Smooth muscle cell (in vitro differentiated cells): ENCODE data around the gene FGF21. TPM values are rescaled to one million over a fixed set of nuclear protein-coding genes. Genes with fewer than 3 reads are reported as not detected.

ENCODE experiments used
- DNase-seq: peaks from one replicate; lab custom pipeline; 2025; ENCODE audit not compliant: unreplicated experiment; lab: John Stamatoyannopoulos, UW
- H2AFZ ChIP-seq: fragments of 200-600 bp; sonication (generic); 2 replicates; pipeline ENCODE4 v1.6.0; 2016; ENCODE audit warnings: antibody characterized with exemption, low read depth, mild to moderate bottlenecking
- H3F3A ChIP-seq: fragments of 200-600 bp; sonication (generic); 2 replicates; pipeline ENCODE4 v1.6.0; 2017; ENCODE audit warnings: antibody characterized with exemption, low read depth
- H3K27ac ChIP-seq: fragments of 200-600 bp; sonication (generic); 2 replicates; pipeline ENCODE4 v1.5.1; 2016; ENCODE audit warnings: low read depth, mild to moderate bottlenecking
- H3K27me3 ChIP-seq: fragments of 200-600 bp; sonication (generic); 2 replicates; pipeline ENCODE4 v1.6.1; 2016; ENCODE audit warnings: low read depth, mild to moderate bottlenecking
- H3K36me3 ChIP-seq: fragments of 200-600 bp; sonication (generic); 2 replicates; pipeline ENCODE4 v1.5.1; 2016; ENCODE audit warnings: low read depth
- H3K4me1 ChIP-seq: fragments of 200-600 bp; sonication (generic); 2 replicates; pipeline ENCODE4 v1.5.1; 2016; ENCODE audit warnings: low read depth
- H3K4me2 ChIP-seq: fragments of 200-600 bp; sonication (generic); 2 replicates; pipeline ENCODE4 v1.6.0; 2016; ENCODE audit warnings: mild to moderate bottlenecking
- H3K4me3 ChIP-seq: fragments of 200-600 bp; sonication (generic); 2 replicates; pipeline ENCODE4 v1.5.1; 2016; ENCODE audit warnings: mild to moderate bottlenecking
- H3K79me2 ChIP-seq: fragments of 200-600 bp; sonication (generic); 2 replicates; pipeline ENCODE4 v1.6.0; 2016; ENCODE audit warnings: low read depth, mild to moderate bottlenecking
- H3K9ac ChIP-seq: fragments of 200-600 bp; sonication (generic); 2 replicates; pipeline ENCODE4 v1.6.0; 2016; ENCODE audit warnings: low read depth
- H3K9me3 ChIP-seq: fragments of 200-600 bp; sonication (generic); replicated peaks from 2 replicates; pipeline ENCODE4 v1.5.1; 2016; ENCODE audit warnings: low read depth
- H4K20me1 ChIP-seq: fragments of 200-600 bp; sonication (generic); 2 replicates; pipeline ENCODE4 v1.6.0; 2016; ENCODE audit warnings: low read depth
- WGBS: methylation state at CpG from one replicate; pipeline ENCODE4 v1.1.7; 2016; ENCODE audit warnings: low lambda C conversion rate; 5-methylcytosine and 5-hydroxymethylcytosine counted together
- polyA plus RNA-seq: library from polyadenylated mRNA; unstranded; fragments of >200 nt; fragmentation: Nextera tagmentation; extraction: Ambion mirVana; gene quantifications from 2 replicates; pipeline ENCODE4 v1.2.1, GENCODE V29; 2016
- total RNA-seq: library from RNA; depleted of rRNA; stranded (reverse); fragments of >200 nt; gene quantifications from 2 replicates; pipeline ENCODE4 v1.2.3, GENCODE V29; 2014
- TF ChIP-seq, protein P1 (sequence below): fragments of 200-600 bp; sonication (generic); IDR thresholded peaks from 2 replicates; pipeline ENCODE4 v1.5.1; 2017; ENCODE audit warnings: borderline replicate concordance, mild to moderate bottlenecking, antibody characterized with exemption; ENCODE audit not compliant: insufficient read depth, poor library complexity, severe bottlenecking

The FGF21 gene
- total and polyA plus RNA-seq, 2 experiments from 2014 or later, result not detected

DNA sequence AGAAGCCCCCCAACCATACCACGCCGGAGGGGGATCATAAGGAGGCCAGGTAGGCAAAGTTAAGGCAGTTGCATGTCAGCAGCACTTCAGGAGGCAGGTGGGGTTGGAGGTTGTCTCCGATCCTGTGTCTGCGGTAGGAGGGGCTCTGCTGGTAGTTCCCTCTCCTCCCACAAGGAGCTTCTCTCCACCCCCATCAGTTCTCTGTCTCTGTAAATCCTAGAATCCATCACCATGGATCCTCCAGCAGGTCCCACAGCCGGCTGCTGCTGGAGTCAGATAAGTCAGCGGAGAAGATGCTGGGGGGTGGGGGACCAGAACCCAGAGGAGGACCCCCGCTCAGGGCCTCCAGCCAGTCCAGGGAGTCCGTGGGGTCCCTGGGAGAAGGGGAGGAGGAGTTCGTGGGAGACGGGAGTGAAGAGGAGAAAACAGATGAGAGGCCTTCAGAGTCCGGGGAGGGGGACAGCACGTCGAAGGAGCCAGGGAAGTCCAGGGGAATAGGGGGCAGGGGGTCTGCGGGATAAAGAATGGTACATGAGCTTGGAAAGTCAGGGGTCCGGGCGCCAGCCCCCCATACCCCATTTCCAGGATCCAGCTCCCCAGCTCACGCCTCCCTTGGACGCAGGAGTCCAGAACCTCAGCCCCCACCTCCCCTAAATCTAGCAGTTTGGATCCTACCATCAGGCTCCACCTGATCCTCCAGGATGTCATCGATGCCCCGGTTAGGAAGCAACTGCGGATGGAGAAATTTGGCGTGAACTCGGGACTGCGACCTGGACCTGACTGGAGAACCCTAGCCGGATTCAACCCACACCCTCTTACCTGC, 42.1 kb upstream of the FGF21 start:
- TF ChIP-seq, protein P1, sequence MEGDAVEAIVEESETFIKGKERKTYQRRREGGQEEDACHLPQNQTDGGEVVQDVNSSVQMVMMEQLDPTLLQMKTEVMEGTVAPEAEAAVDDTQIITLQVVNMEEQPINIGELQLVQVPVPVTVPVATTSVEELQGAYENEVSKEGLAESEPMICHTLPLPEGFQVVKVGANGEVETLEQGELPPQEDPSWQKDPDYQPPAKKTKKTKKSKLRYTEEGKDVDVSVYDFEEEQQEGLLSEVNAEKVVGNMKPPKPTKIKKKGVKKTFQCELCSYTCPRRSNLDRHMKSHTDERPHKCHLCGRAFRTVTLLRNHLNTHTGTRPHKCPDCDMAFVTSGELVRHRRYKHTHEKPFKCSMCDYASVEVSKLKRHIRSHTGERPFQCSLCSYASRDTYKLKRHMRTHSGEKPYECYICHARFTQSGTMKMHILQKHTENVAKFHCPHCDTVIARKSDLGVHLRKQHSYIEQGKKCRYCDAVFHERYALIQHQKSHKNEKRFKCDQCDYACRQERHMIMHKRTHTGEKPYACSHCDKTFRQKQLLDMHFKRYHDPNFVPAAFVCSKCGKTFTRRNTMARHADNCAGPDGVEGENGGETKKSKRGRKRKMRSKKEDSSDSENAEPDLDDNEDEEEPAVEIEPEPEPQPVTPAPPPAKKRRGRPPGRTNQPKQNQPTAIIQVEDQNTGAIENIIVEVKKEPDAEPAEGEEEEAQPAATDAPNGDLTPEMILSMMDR, result peak; percentile 3

DNA sequence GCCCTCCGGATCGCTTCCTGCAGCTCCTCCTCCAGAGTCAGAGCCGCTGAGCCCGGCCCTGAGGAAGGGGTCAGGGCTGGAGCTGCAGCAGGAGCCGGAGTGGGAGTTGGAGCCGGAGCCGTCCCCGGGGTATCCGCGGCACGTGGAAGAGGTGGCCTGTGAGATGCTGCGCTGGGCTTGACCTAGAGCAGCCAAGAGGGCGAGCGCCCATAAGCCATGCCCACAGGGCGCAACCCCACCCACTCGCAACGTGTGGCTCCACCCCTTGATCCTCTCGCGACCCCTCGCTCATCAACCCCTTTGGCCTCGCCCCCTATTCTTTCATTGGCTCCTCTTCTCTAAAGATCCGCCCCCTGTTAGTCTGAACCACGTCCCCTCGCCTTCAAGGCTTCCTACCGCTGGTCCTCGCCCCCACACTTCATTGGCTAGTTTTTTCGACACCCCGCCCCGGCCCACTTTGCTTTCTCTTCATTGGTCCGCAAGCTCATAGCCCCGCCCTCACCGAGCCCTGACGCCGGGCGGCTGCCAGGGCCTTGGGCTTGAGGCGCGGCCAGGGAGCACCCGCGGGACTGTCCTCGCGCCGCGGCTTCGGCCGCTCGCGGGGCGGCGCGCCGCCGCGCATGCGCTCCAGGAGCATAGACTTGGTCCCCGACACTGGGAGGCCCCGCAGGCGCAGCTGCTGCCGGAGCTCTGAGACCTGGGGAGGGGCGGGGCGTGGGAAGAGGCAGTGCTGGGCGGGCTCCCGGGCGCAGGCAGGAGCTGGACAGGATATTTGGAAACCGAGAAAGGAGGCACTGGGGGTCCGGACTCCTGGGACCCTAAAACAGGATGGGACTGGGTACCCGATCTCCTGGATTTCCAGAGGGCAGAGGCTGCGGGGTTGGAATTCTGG, 41.2 kb upstream of the FGF21 start:
- WGBS, result 1% methylated on average over 62 of the region's 67 CpGs
- TF ChIP-seq, protein P1, result no peak
- DNase-seq, result peak; percentile 97

More for the DNA sequence above, 42.1 kb upstream of the FGF21 start:
- DNase-seq, result no peak
- no peaks in the 10 kb centered on the region for H4K20me1 ChIP-seq
- peak overlapping the region; percentile 71 for H3K4me3 ChIP-seq
- H3K27me3 ChIP-seq, result no peaks in the 10 kb centered on the region
- no peak overlapping the region for H3K27ac ChIP-seq
- peak overlapping the region; percentile 28 for H3K9ac ChIP-seq
- no peaks in the 10 kb centered on the region for H3K79me2 ChIP-seq
- no peaks in the 10 kb centered on the region for H3K36me3 ChIP-seq
- H3K4me2 ChIP-seq, result peak overlapping the region; percentile 88
- H2AFZ ChIP-seq, result peak overlapping the region; percentile 90
- peaks cover 21% of the 10 kb centered on the region for H3K4me1 ChIP-seq
- 7% methylated on average over 22 of the region's 25 CpGs for WGBS
- H3F3A ChIP-seq, result peaks cover 8% of the 10 kb centered on the region
- no peaks in the 10 kb centered on the region for H3K9me3 ChIP-seq

DNA sequence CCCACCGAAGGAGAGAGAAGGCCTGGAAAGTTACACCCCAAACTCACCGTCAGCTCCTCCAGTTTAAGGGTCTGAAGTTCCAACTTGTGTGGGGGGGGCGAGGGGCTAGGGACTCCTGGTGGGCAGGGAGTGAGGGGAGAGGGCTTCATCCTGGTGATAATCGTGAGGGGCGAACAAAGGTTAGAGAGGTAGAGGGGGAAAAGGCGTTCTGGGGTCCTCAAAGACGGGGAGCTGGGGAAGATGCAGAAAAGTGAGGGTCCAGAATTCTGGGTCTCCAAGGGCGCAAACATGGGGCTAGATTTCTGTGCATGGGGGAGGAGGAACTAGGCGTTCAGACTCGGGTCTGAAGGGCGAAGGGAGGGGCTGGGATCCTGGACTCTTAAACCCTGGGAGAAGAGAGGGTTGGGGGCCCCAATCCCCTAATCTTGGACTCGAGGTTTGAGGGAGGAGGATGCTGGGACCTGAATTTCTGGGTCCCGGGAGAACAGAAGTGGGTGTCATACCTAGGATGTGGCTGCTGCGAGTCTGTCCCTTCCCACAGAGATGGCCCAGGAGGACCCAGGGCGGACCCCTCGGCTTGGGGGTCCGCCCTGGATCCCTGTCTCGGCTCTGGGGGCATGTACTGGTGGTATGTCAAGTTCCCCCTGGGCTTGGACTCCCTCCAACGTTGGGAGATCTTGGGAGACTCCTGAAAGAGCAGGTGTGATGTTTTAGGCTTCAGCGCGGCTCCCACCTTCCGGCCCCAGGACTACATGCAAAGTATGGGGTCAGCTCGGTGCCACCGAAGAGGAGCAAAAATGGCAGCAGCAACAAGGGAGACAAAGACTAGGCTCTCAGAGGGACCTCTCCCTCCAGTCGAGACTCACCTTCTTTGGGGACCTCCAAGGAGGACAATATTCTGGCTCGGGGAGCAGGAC, 40.3 kb upstream of the FGF21 start:
- H3K9me3 ChIP-seq, result no peaks in the 10 kb centered on the region
- peaks cover 8% of the 10 kb centered on the region for H3F3A ChIP-seq
- peak overlapping the region; percentile 86 for H2AFZ ChIP-seq
- TF ChIP-seq, protein P1, result no peak
- H3K9ac ChIP-seq, result peak overlapping the region; percentile 65
- H3K4me1 ChIP-seq, result peaks cover 21% of the 10 kb centered on the region
- H3K79me2 ChIP-seq, result no peaks in the 10 kb centered on the region
- 75% methylated on average over 26 of the region's 26 CpGs for WGBS
- H3K27me3 ChIP-seq, result no peaks in the 10 kb centered on the region
- H4K20me1 ChIP-seq, result no peaks in the 10 kb centered on the region
- no peaks in the 10 kb centered on the region for H3K36me3 ChIP-seq
- peak overlapping the region; percentile 80 for H3K27ac ChIP-seq
- DNase-seq, result no peak
- H3K4me3 ChIP-seq, result peak overlapping the region; percentile 60
- H3K4me2 ChIP-seq, result peak overlapping the region; percentile 92

More for the DNA sequence above, 41.2 kb upstream of the FGF21 start:
- Histone ChIP-seq H3K9ac (peak overlapping the region; percentile 65), H4K20me1 (no peaks in the 10 kb centered on the region), H3K4me3 (peak overlapping the region; percentile 71), H3K9me3 (no peaks in the 10 kb centered on the region), H3K27ac (peak overlapping the region; percentile 80), H2AFZ (peak overlapping the region; percentile 90), H3F3A (peaks cover 8% of the 10 kb centered on the region), H3K36me3 (no peaks in the 10 kb centered on the region), H3K4me2 (peak overlapping the region; percentile 92), H3K4me1 (peaks cover 21% of the 10 kb centered on the region), H3K27me3 (no peaks in the 10 kb centered on the region), H3K79me2 (no peaks in the 10 kb centered on the region)
